Chondrocyte (in vitro differentiated cells): Measurements from ENCODE around the gene OR51A7. TPM values are rescaled to one million over a fixed set of nuclear protein-coding genes. Genes with fewer than 3 reads are reported as not detected.
"Not testable (repeated sequence)": the region's sequence is repeated elsewhere in the genome, so short reads cannot be mapped to it uniquely, and the experiment has no call there.

Experiments used
- DNase-seq: peaks from one replicate; pipeline ENCODE4 v3.0.0; 2021; ENCODE audit warnings: mixed read lengths, low spot score
- H3K27ac Mint-ChIP-seq: one replicate; pipeline ENCODE4 v1.8.0; 2021; ENCODE audit warnings: mild to moderate bottlenecking, moderate library complexity, mixed read lengths; ENCODE audit not compliant: unreplicated experiment
- H3K27me3 Mint-ChIP-seq: 2 replicates; pipeline ENCODE4 v1.8.0; 2021; ENCODE audit warnings: low read depth, mixed read lengths
- H3K36me3 Mint-ChIP-seq: 2 replicates; pipeline ENCODE4 v1.8.0; 2021; ENCODE audit warnings: low read depth, mixed read lengths
- H3K4me1 Mint-ChIP-seq: 2 replicates; pipeline ENCODE4 v1.8.0; 2021; ENCODE audit warnings: low read depth, mild to moderate bottlenecking, mixed read lengths
- H3K4me3 Mint-ChIP-seq: one replicate; pipeline ENCODE4 v1.8.0; 2021; ENCODE audit warnings: mild to moderate bottlenecking, moderate library complexity, mixed read lengths; ENCODE audit not compliant: unreplicated experiment
- H3K9me3 Mint-ChIP-seq: 2 replicates; pipeline ENCODE4 v1.8.0; 2021; ENCODE audit warnings: low read depth, mixed read lengths
- CTCF ChIP-seq: fragments of 200-600 bp; sonication (generic); IDR thresholded peaks from 2 replicates; pipeline ENCODE4 v1.5.0; 2021; ENCODE audit warnings: antibody characterized with exemption, mild to moderate bottlenecking, moderate library complexity
- long read RNA-seq: library from polyadenylated mRNA; stranded (forward); transcript quantifications from one replicate; pipeline ENCODE4 v2.0.0, GENCODE V29; 2021
- total RNA-seq: library from RNA; stranded (reverse); gene quantifications from 3 replicates; pipeline ENCODE4 v1.2.1, GENCODE V29; 2021

OR51A7 gene
- total RNA-seq = not detected in 3 replicates
- long read RNA-seq = 0 reads

GRCh38 chr11:4903484-4903883 lies at the start of gene OR51A7:
Gene OR51A7 (plus strand): TSS chr11:4903783. CDS start chr11:4907370, 3,587 bp downstream.
- no peaks in the 10 kb centered on the region for H3K4me1 Mint-ChIP-seq

GRCh38 chr11:4854286-4854685 lies 49.3 kb upstream of the OR51A7 start:
- not testable (repeated sequence) for H3K9me3 Mint-ChIP-seq, H3K27ac Mint-ChIP-seq, H3K4me3 Mint-ChIP-seq, H3K36me3 Mint-ChIP-seq, H3K4me1 Mint-ChIP-seq
- peaks cover 20% of the 10 kb centered on the region for H3K27me3 Mint-ChIP-seq
- peak; percentile 62 for DNase-seq

More at GRCh38 chr11:4903484-4903883, at the start of gene OR51A7:
- peaks cover 3% of the 10 kb centered on the region for H3K9me3 Mint-ChIP-seq
- no peak for TF ChIP-seq CTCF
- no peak within 1 kb of the TSS for H3K4me3 Mint-ChIP-seq
- no peak within 1 kb of the TSS for H3K27ac Mint-ChIP-seq
- H3K27me3 Mint-ChIP-seq = peaks cover 5% of the 10 kb centered on the region
- DNase-seq = no peak
- no peaks in the 10 kb centered on the region for H3K36me3 Mint-ChIP-seq

- H3K9me3 Mint-ChIP-seq = peaks cover 10% of the 10 kb centered on the region
- H3K27ac Mint-ChIP-seq = no peak overlapping the region
- no peak for DNase-seq
These were observed 40.9 kb upstream of the OR51A7 start for GRCh38 chr11:4862447-4863236.

GRCh38 chr11:4863876-4864275 lies 39.7 kb upstream of the OR51A7 start:
- Mint-ChIP-seq H3K9me3 (peaks cover 10% of the 10 kb centered on the region), H3K4me3 (no peak overlapping the region)

More at GRCh38 chr11:4862447-4863236, 40.9 kb upstream of the OR51A7 start:
- no peak overlapping the region for H3K4me3 Mint-ChIP-seq
- H3K4me1 Mint-ChIP-seq = no peaks in the 10 kb centered on the region
- TF ChIP-seq CTCF = no peak
- H3K36me3 Mint-ChIP-seq = no peaks in the 10 kb centered on the region
- H3K27me3 Mint-ChIP-seq = peaks cover 7% of the 10 kb centered on the region

GRCh38 chr11:4865855-4866254 lies 37.7 kb upstream of the OR51A7 start:
- Mint-ChIP-seq H3K27ac (no peak overlapping the region), H3K9me3 (no peaks in the 10 kb centered on the region), H3K27me3 (peaks cover 7% of the 10 kb centered on the region), H3K4me1 (no peaks in the 10 kb centered on the region), H3K36me3 (no peaks in the 10 kb centered on the region), H3K4me3 (no peak overlapping the region)
- no peak for DNase-seq
- TF ChIP-seq CTCF = no peak

More at GRCh38 chr11:4863876-4864275, 39.7 kb upstream of the OR51A7 start:
- Mint-ChIP-seq H3K27me3 (peaks cover 7% of the 10 kb centered on the region), H3K36me3 (no peaks in the 10 kb centered on the region), H3K27ac (no peak overlapping the region), H3K4me1 (no peaks in the 10 kb centered on the region)
- no peak for DNase-seq
- no peak for TF ChIP-seq CTCF

GRCh38 chr11:4881188-4881587 lies 22.4 kb upstream of the OR51A7 start:
- Mint-ChIP-seq H3K27me3 (no peaks in the 10 kb centered on the region), H3K36me3 (no peaks in the 10 kb centered on the region), H3K9me3 (no peaks in the 10 kb centered on the region), H3K4me1 (peaks cover 19% of the 10 kb centered on the region), H3K4me3 (no peak overlapping the region), H3K27ac (peak overlapping the region; percentile 60)
- DNase-seq = no peak
- TF ChIP-seq CTCF = no peak
